HG02763 (cell line): ENCODE data around the gene PYCR2.
"Not testable (repeated sequence)": the region's sequence is repeated elsewhere in the genome, so short reads cannot be mapped to it uniquely, and the experiment has no call there.

Source experiments
- ATAC-seq: cut with Tn5 transposase; IDR thresholded peaks from one replicate; pipeline ENCODE4 v1.9.1; 2021; ENCODE audit warnings: mild to moderate bottlenecking, moderate library complexity; ENCODE audit not compliant: unreplicated experiment

PYCR2 gene

GRCh38 chr1:225923692-225924555 lies at the start of gene PYCR2:
Gene PYCR2 (minus strand): TSS chr1:225924250. CDS start chr1:225924110, 140 bp downstream.
- ATAC-seq: peak; percentile 98

GRCh38 chr1:225973158-225973557 lies 49.1 kb upstream of the PYCR2 start:
- no peak for ATAC-seq

GRCh38 chr1:225972344-225973152 lies 48.5 kb upstream of the PYCR2 start:
- ATAC-seq: no peak

GRCh38 chr1:225970592-225971157 lies 46.6 kb upstream of the PYCR2 start:
- ATAC-seq: not testable (repeated sequence)

GRCh38 chr1:225969751-225970150 lies 45.7 kb upstream of the PYCR2 start:
- not testable (repeated sequence) for ATAC-seq

- no peak for ATAC-seq
Measured at GRCh38 chr1:225965231-225965630, 41.2 kb upstream of the PYCR2 start.

GRCh38 chr1:225963735-225964530 lies 39.9 kb upstream of the PYCR2 start:
- no peak for ATAC-seq

GRCh38 chr1:225962440-225962975 lies 38.5 kb upstream of the PYCR2 start:
- no peak for ATAC-seq

- no peak for ATAC-seq
Measured at GRCh38 chr1:225961659-225962439, 37.8 kb upstream of the PYCR2 start.

GRCh38 chr1:225958041-225958440 lies 34.0 kb upstream of the PYCR2 start:
- no peak for ATAC-seq

- no peak for ATAC-seq
Measured at GRCh38 chr1:225954753-225955152, 30.7 kb upstream of the PYCR2 start.

- ATAC-seq: no peak
Measured at GRCh38 chr1:225953315-225953714, 29.3 kb upstream of the PYCR2 start.

GRCh38 chr1:225950905-225951497 lies 27.0 kb upstream of the PYCR2 start:
- ATAC-seq: no peak

- no peak for ATAC-seq
Measured at GRCh38 chr1:225949041-225949440, 25.0 kb upstream of the PYCR2 start.

- ATAC-seq: no peak
Measured at GRCh38 chr1:225946803-225947202, 22.8 kb upstream of the PYCR2 start.

GRCh38 chr1:225946082-225946620 lies 22.1 kb upstream of the PYCR2 start:
- no peak for ATAC-seq

- ATAC-seq: no peak
Measured at GRCh38 chr1:225945564-225945963, 21.5 kb upstream of the PYCR2 start.

- ATAC-seq: peak; percentile 43
Measured at GRCh38 chr1:225944951-225945350, 20.9 kb upstream of the PYCR2 start.

- no peak for ATAC-seq
Measured at GRCh38 chr1:225944387-225944786, 20.3 kb upstream of the PYCR2 start.
